Measurements from ENCODE around the gene PERCC1. TPM values are rescaled to one million over a fixed set of nuclear protein-coding genes. Genes with fewer than 3 reads are reported as not detected.

PERCC1 gene
- total RNA-seq, 6 experiments from 2014 or later, result not detected

GRCh38 chr16:1446296-1447080 lies 15.6 kb downstream of the PERCC1 start:
- Mint-ChIP-seq H3K36me3 (ENCODE audit: low read depth) (peaks cover 2% of the 10 kb centered on the region; the same call in 1 of the 2 replicates), H3K9me3 (no peaks in the 10 kb centered on the region), H3K27ac (no peak overlapping the region), H3K4me1 (ENCODE audit: low read depth) (no peaks in the 10 kb centered on the region), H3K4me3 (no peak overlapping the region), H3K27me3 (ENCODE audit: insufficient read depth) (peaks cover 1% of the 10 kb centered on the region; the same call in 1 of the 2 replicates)
- DNase-seq, result no peak
- TF ChIP-seq CTCF (IDR thresholded peaks at IDR 0.05), result no peak

- no peak for TF ChIP-seq CTCF (IDR thresholded peaks at IDR 0.05)
- Mint-ChIP-seq H3K27me3 (ENCODE audit: insufficient read depth) (peaks cover 1% of the 10 kb centered on the region; the same call in 1 of the 2 replicates), H3K4me1 (ENCODE audit: low read depth) (no peaks in the 10 kb centered on the region), H3K36me3 (ENCODE audit: low read depth) (peaks cover 5% of the 10 kb centered on the region; the same call in 1 of the 2 replicates), H3K4me3 (no peak overlapping the region), H3K9me3 (no peaks in the 10 kb centered on the region), H3K27ac (no peak overlapping the region)
- no peak for DNase-seq
Observed at GRCh38 chr16:1447965-1448364, 17.1 kb downstream of the PERCC1 start.

GRCh38 chr16:1448536-1449116 lies 17.7 kb downstream of the PERCC1 start:
- Mint-ChIP-seq H3K4me3 (no peak overlapping the region), H3K36me3 (ENCODE audit: low read depth) (peaks cover 5% of the 10 kb centered on the region; the same call in 1 of the 2 replicates), H3K4me1 (ENCODE audit: low read depth) (no peaks in the 10 kb centered on the region), H3K27me3 (ENCODE audit: insufficient read depth) (peaks cover 1% of the 10 kb centered on the region; the same call in 1 of the 2 replicates), H3K27ac (no peak overlapping the region), H3K9me3 (no peaks in the 10 kb centered on the region)
- no peak for DNase-seq
- TF ChIP-seq CTCF (IDR thresholded peaks at IDR 0.05), result no peak

- H3K27me3 Mint-ChIP-seq (ENCODE audit: insufficient read depth), result peaks cover 1% of the 10 kb centered on the region; the same call in 1 of the 2 replicates
- no peak overlapping the region for H3K27ac Mint-ChIP-seq
- DNase-seq, result no peak
- no peak overlapping the region for H3K4me3 Mint-ChIP-seq
- H3K4me1 Mint-ChIP-seq (ENCODE audit: low read depth), result no peaks in the 10 kb centered on the region
- TF ChIP-seq CTCF (IDR thresholded peaks at IDR 0.05), result no peak
- no peaks in the 10 kb centered on the region for H3K9me3 Mint-ChIP-seq
- peaks cover 5% of the 10 kb centered on the region; the same call in 1 of the 2 replicates for H3K36me3 Mint-ChIP-seq (ENCODE audit: low read depth)
Observed at GRCh38 chr16:1449201-1449788, 18.4 kb downstream of the PERCC1 start.

- H3K27ac Mint-ChIP-seq, result no peak overlapping the region
- no peaks in the 10 kb centered on the region for H3K9me3 Mint-ChIP-seq
- no peak for TF ChIP-seq CTCF (IDR thresholded peaks at IDR 0.05)
- H3K4me3 Mint-ChIP-seq, result no peak overlapping the region
- no peak for DNase-seq
- H3K27me3 Mint-ChIP-seq (ENCODE audit: insufficient read depth), result peaks cover 1% of the 10 kb centered on the region; the same call in 1 of the 2 replicates
- no peaks in the 10 kb centered on the region for H3K4me1 Mint-ChIP-seq (ENCODE audit: low read depth)
- peaks cover 5% of the 10 kb centered on the region; the same call in 1 of the 2 replicates for H3K36me3 Mint-ChIP-seq (ENCODE audit: low read depth)
Observed at GRCh38 chr16:1450218-1450617, 19.3 kb downstream of the PERCC1 start.
